HG02870 (cell line): ENCODE measurements around the gene IL9.

Experiments used
- ATAC-seq: cut with Tn5 transposase; IDR thresholded peaks from one replicate; pipeline ENCODE4 v1.9.1; 2021; ENCODE audit warnings: mild to moderate bottlenecking, moderate library complexity; ENCODE audit not compliant: unreplicated experiment

IL9 gene

DNA sequence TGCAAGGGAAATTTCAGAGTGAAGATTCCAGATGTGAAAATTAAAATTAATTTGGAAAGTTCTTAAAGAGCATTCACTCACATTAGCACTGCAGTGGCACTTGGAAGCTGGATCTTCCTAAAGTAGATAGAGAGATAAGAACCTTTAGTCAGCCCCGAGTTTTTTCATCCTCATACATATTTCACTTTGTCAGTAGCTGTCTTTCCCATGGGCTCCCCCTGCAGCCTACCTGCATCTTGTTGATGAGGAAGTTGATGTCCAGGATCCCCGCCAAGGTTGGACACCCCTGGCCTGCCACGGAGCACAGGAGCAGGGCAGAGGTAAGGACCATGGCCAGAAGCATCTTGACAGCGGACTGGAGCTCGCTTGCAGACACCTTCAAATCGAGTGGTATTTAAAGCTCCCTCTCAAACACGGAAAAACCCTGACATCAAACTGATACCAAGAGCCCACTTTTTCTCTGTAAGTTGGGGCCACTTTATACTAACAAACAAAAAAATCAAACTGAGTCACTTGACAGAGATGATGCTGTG, at the start of gene IL9:
Gene IL9, minus strand, starts transcription at position 368 of the 533 bp plus-strand sequence. Its CDS starts 25 bp downstream, at position 343.
- no peak for ATAC-seq

DNA sequence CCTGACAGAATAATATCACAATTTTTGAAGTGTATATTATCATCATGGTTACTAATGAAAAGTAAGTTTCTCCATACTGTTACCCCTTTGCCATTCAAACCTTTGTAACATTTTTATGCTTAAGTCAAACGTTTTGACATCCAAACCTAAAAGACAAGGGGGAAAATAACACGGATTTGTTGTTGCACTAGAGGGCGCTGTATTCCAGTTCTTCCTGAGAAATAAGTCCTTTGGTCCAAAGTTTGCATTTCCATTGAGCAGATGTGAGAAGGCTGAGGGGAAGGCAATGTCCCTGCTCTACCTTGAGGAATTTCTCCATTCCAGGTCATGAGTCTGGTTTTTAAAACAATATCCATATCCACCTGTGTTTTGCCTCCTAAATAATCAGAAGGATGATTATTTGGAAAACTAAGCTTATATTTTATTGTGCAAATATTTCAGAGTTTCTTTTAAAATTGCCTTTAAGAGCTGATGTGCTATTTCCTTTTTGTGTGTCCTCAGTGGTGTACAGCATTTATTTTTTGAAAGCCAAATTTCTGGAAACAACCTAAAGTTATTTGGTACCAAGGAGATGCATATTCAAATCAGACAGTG, 49.4 kb upstream of the IL9 start:
- ATAC-seq = no peak

DNA sequence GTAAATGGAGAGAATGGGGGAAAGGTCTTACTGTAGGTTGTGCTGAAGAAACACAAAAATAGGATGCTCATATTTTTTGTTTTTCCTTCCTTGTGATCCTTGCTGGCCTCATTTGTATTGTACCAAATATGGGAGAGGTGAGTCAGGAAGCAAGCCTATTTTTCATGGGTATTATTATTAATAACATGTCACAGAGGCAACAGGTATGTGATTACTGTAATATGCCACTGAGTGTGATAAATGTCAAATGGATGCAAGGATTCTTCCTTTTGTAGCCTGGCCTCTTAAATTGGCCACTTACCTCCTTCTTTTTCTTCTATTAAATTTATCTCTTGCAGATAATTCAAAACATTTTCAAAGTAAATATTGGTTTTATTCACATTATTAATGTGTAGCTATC, 48.9 kb upstream of the IL9 start:
- no peak for ATAC-seq

DNA sequence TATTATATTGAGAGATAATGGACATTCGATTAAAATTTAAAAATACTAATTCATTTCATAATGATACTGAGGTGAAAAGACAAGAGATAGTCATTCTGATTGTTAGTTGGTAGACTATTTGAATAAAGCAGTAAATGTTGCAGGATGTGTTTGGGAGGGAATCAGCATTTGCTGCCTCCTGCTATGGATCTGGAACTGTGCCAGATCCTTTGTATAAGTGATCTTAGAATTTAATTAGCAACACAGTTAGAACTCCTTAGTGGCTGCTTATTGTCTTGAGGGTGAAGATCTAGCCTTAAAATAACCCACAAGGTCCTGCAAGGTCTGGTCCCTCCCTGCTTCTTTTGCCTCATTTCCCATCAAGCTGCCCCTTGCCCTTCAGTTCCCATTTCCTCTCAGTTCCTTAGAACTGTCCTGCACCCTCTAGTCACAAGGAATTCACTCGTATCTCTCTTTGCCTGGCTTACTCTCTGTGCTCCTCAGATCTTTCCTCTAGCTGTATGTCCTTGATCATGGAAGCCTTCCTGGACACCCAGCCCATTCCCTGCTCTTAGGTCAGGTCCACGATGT, 46.6 kb upstream of the IL9 start:
- ATAC-seq = no peak

DNA sequence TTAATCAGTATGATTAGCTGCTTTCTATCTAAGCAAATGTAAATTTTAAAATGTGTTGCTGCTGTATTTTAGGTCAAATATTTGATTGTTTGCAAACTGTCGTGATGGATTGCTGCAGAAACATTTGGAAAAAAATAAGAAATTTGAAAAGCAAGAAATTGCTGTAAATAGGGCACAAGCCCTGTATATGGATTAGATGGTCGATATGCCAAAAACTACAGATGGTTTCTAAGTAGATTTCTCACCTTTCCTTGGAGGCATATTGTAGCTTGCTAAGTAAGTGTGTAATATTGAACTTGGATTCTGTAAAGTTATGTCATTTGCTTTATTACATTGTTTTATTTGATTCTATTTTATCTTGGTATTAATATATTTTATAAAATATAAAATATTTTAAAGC, 46.1 kb upstream of the IL9 start:
- no peak for ATAC-seq

DNA sequence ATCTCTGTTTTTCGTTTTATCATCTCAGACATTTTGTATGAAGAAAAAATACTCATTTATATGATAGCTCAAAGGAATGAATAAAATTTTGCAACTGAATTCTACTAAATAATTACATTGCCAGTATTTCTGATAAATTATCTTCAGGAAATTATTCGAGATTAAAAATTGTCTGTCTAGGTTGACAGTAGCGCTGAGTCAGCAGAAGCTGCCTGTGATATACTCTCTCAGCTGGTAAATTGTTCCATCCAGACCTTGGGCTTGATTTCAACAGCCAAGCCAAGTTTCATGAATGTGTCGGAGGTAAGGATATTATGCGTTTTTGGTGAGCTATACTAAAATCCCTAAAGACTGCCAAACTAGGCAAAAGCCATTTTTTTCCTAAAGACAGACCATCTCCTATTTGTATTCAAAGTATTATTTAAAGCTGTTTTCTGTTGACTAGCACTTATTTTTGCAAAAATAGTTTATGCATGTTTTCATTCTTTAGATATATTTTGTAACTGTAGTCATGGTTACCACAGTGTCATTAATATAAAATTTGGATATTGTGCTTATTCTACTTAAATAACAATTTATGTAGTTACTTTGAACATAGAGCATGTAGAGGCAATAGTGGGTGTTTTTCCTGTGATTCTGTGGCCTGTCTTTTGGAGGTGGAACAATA, 41.7 kb upstream of the IL9 start:
- no peak for ATAC-seq

DNA sequence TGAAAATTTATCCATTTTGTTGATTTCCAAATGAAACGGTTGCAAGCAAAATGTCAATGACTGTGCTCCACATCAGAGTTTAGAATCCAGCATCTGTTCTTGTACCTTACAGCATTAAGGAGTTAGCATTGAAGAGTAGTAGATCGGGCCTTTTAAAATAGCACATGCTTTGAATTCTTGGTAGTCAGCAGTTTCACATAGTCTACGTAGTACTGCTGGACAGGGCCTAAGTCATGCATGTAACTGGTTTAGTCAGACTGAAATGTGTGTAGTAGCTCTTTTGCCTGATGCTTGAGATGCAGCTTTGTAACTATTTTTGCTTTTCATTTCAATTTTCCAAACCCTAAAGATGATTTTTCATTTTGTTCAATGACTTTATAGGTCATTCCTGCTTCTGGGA, 39.3 kb upstream of the IL9 start:
- ATAC-seq = no peak

DNA sequence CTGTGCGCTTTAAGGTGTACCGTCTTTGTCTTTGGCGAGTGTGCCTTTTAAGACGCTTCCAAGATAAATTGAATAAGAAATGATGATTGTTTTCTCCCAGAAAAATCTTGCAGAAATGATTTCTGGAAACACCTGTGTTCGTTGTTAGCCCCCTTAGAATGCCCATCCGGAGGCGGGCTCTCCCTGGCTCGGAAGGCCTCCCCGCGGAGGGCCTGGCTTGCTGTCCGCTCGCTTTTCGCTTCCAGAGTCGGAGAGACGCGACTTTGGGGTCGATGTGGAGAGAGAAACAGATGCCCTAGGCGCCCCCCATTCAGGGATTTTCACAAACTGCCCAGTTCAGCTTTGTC, 35.3 kb upstream of the IL9 start:
- ATAC-seq = no peak

DNA sequence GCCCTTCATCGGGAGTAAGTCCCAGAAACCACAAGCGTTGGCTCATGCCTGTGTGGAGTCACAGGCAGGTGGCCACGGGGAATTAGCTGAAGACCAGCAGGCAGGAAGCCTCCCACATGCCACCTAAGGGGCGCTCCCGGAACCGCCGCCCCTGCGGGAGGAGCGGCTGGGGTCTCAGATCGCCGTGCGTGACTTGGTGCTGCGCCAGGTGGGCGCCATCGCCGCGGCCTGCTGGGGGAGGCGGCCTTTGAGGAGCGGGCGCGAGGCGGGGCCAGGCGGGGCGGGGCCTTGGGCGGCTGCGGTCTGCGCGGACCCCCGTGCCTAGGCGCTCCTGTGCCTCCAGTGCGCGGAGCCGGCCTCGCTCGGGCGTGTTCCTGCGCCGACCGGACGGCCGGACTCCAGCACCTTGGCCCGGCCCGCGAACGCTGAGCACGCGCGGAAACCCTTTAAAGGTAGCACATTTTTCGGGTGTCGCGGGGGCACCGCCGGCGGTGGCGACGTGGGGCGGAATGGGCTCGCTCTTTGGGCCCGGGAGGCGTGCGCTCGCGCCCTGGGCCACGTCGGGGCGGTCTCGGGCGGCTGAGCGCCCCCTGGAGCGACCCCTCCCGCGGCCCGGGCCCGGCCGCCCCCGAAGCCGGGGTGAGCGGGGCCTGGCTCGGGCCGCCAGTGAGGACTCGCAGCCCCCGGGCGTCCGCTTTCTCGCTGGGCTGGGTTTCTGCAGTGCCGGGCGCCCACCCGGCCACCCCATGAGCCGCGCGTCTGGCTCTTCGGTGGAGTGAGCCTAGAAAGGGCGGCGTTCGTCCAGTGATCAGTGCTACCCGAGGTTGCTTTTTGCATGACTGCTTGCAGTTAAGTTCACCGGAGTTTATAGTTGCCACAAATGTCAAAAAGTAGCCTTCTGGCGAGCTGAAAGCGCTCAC, 34.6 kb upstream of the IL9 start:
- ATAC-seq = no peak

DNA sequence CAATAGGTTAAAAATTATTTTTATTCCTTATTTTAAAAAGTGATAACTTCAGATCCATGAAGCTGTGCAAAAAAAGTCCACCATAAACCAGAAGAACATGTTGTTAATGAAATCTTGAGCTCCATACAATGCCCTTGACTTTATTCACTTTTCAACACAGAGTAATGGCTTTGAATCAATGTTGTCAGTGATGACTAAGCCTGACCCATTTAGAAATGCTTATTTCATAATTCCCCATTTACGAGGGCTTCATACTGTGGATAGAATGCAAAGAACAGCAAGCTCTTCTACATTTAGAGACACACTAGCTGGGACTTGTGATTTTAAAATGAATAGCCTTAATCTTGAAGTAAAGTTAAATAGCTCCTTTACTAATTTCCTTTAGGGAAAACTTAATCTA, 25.7 kb upstream of the IL9 start:
- no peak for ATAC-seq

DNA sequence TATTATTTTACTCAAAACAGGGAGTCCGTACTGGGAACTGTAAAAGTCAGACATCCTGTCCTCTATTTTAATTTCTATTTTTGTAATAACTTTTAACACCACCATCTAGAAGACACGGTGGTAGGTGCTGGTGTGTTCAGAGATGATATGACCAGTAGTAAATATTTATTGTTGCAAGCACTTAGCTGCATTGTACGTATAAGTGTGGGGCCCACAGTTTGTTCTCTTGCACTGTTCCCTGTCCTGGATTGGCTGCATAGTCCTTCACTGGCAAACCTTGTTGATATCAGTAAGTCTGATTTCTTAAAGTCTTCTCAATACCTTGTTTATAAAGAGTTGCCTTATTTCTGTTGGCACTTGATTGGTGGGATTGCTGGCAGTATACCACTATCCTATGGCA, 24.6 kb upstream of the IL9 start:
- no peak for ATAC-seq

DNA sequence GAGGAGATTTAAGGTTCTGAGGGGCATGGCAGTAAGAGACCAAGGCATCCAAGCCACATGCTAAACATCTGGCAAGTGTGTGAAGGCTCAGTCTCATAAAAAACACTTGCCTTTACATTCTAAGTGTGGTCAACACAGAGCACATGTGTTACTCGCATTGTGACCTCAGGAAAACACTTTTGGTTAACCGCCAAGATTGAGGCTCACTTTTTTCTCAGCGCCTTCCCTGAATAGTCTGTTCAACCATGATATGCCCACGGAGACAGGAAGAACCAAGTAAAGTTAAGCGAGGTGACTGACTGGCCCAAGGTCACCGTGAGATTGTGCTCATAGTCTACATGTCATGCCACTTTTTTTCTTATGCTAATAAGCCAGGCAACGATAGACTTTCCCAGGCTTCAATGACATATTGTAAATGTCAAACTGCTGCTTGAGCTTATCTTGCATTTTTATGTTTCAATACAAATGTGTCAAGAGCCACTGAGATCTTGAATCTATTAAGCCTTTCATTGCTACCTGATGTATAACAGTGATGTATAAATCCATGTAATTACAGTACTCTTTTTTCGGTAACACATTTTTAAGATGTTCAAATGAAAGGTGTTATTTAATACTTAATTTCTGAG, 21.1 kb upstream of the IL9 start:
- no peak for ATAC-seq

DNA sequence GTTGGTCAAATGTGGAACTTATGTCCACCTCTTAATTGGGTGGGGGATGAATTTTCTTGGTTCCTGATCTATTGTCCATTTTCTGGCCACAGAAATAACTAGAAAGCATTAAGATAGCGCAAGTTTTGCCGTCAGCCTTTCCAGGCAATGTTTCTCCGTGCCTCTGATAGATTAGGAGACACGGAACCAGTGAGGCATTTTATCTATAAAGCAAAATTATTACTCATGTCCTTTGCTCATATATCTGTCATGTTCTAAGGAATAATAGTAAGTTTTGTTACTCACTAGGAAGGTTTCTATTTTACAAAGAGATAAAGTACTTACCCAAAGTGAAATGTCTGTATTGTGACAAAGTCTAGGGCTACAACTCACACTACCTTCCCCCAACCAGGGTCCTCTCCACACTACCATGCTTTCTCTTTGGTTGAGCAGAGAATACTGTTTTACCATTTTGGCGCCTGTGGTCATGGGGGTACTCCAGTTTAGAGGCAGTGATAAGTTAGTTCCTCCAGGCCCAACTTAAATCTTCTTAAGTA, 19.9 kb upstream of the IL9 start:
- ATAC-seq = no peak

DNA sequence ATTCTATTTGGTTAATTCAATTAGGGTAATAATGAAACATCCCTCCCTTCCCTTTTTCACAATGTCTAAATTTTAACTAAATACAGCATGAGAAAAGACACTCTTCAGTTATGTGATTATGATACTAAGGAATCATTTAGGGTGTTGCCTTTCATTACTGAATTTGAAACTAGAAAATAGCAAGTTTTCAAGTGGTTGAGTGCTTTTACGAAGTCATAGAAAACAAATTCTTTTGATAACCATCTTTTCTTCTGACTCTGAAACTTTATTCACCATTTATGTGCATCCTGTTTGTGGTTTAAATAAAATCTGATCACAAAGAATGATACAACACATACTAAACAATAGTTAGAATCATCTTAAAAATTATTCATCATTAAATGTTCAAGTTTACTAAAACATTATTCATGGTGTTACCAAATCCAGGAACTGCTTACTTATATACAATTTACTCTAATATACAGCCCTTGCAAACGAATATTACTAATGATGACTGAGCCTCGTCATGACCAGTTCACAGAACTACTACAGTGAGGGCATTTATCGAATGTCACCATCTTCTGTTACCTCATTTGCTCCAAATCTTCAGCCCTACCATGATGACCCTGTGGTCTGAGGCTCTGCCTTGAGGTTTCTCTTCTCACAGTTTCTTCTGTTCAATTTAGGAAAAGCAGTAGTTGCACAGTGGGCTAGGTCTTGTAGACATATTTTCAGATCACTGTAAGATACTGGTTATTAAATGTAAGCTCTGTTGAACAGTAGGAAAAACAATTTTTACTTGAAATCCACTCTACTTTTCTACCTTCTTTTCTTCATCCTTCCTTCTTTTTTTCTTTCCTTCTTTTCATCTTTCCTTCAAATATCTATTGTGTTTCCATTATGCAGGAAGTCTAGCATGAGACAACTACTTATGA, 18.3 kb upstream of the IL9 start:
- ATAC-seq = no peak

DNA sequence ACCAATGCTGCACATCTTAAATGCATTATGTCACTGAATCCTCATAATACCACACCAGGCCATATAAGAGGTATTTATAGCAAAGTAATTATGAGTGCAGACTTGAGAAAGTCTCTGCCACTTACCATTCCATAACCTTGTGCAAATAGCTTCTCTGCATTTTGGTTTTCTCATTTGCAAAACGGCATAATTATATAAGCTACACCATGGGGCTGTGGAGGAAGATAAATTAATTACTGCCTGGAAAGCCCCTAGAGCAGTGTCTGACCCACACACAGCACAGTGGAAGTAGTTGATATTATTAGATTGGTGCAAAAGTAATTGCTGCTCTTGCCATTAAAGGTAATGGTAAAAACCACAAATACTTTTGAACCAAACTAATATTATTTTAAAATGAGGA, 9.5 kb upstream of the IL9 start:
- no peak for ATAC-seq

DNA sequence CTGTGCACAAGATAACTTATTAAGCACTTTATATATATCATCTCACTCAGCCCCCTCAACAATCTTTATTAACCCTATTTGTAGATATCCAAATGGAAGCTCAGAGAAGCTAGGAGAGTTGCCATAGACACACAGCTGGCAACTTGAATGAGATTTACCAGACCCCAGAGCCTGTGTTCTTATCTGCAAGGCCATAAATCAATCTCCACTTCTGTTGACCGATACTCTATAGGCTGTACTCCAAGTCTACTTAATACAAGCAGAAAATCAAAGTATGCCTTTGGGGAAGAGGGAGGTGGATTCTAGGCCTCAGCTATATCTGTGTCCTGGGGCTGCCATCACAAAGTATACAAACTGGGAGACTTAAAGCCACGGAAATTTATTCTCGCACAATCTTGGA, 6.0 kb upstream of the IL9 start:
- ATAC-seq = no peak

DNA sequence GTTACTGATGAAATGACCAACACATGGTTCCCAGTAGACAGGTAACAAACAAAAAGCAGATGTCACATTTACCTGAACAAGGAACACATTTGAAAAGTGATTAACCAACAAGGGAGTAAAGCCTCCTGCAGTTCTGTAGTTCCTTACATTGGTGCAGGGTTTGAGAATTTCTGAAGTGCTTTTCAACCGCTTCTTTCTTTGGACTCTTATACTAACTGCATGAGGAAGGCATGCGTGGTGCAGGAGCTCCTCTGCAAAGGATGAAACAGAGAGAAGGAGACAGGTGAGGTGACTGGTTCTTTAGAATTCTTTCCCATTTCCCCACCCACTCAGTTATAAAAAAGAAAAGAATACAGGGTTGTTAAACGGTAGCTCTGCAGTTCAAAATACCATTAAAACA, 4.6 kb upstream of the IL9 start:
- ATAC-seq = no peak

DNA sequence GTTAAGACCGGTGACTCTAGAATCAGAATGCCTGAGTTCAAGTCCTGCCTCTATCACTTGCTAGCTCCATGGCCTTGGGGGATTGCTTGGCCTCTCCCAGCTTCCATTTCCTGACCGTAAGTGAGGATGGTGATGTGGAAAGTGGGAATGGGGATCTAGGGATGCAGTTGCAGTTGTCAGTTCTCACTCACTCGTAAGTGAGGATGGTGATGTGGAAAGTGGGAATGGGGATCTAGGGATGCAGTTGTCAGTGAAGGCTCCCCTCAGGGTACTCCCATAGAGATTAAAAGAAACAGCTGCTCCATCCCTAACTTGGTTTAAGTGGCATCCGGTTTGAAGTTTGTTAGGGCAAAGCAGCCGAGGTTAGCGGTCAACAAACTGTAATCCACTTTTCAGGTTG, 3.0 kb upstream of the IL9 start:
- ATAC-seq = no peak

DNA sequence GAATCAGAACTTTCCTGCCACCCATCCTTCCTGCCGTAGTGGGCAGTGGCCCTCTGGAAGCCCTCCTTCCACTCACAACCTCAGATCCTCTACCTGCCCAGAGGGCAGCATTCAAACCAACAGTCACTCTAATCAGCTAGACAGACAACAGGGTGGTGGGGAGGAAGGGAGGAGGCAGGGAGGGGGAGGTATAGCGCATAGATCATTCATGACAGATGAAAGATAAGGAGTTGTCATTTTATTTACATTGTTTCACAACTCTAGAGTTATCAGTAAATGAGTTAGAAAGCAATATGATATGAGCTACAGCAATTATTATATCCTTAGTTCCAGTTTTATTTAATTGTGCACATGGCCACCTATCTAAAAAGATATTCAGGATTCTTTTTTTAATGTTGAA, 852 bp downstream of the IL9 start:
- no peak for ATAC-seq

DNA sequence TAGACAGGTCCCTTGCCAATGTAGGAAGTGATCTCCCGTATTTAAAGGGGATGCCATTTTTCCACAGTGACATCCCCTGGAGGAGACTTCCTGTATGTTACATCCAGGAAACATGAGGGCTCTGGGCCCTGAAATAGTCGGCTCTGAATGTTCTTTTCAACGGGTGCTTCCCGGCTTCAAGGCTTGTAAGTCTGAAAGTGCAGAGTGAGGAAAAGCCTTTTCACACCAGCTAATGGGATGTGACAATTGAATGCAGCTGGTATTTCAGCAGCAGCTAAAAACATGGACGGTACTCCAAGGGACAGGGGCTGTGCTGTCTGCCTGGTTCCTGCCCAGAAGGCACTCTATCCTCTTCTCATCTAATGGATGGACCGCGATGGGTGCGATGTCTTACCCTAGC, 1.4 kb downstream of the IL9 start:
- ATAC-seq = no peak
